Measurements from ENCODE around the gene PCYT1A.

DNA sequence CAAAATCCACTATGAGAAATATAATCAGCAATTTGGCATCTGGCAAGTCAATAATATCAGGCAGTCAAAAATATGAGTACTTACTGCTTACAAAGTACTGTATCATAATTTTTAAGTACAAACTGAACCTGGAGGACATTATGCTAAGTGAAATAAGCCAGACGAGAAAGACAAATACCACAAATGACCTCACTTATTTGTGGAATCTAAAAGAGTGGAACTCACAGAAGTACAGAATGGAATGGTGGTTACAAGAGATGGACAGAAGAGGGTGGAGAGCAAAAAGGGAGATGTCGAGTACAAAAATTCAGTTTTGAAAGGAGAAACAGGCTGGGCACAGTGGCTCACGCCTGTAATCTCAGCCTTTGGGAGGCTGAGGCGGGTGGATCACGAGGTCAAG is 12.4 kb downstream of the PCYT1A start:
- TF ChIP-seq EZH2 (IDR thresholded peaks at IDR 0.05), result no peak
- TF ChIP-seq POLR2AphosphoS5 (IDR thresholded peaks at IDR 0.05; ENCODE audit: borderline replicate concordance, low read depth, low read length), result no peak
